ENCODE measurements around the gene CARNS1. TPM values are rescaled to one million over a fixed set of nuclear protein-coding genes. Genes with fewer than 3 reads are reported as not detected.
"Not testable (repeated sequence)": the region's sequence is repeated elsewhere in the genome, so short reads cannot be mapped to it uniquely, and the experiment has no call there.

CARNS1 gene
- total RNA-seq, 1 donor from 2014 or later: 0.23 TPM

DNA sequence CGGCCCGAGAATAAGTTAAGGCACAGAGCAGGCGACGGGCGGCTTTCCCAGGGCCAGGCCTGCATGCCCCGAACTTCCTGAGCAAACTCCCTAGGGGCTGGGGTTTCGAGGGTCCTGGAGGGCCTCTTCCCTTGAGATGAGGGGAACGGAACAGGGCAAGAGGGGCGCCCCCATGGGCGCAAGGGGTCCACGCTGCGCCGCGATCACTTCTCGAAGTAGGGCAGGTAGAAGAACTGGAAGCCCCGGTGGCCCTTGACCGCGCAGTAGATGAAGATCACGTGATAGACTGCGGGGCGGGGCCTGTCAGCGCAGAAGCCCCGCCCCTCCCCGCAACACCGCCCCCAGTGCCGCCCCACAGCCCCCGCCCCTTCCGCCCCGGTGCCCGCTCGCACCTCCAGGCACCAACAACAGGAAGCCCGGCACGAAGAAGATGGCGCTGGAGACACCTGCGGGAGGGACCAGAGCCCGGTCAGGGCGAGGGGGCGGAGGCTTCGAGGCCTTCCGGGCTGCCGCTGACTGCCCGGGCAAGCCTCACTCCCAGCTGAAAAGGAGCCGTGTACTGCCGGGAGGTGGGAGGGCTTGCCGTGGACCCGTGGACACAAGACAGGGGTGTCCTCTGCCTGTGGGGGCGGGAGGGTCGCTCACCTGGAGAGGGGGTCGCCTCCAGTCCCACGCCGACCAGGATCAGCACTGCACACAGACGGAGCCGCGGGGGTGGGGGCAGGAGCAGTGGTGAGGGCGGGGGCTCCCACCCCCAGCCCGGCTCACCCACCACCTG lies 49.1 kb downstream of the CARNS1 start:
- no peaks in the 10 kb centered on the region for H3K27me3 Mint-ChIP-seq (ENCODE audit: low read depth, unreplicated experiment)
- H3K4me1 ChIP-seq (ENCODE audit: insufficient read depth, low read length): peaks cover 16% of the 10 kb centered on the region
- DNase-seq (ENCODE audit: low read depth): peak; percentile 38
- peak overlapping the region; percentile 84 for H3K9ac ChIP-seq (ENCODE audit: low read length)
- peak overlapping the region; percentile 18 for H3K27ac Mint-ChIP-seq (ENCODE audit: unreplicated experiment)
- no peaks in the 10 kb centered on the region for H3K9me3 ChIP-seq (ENCODE audit: insufficient read depth, low read depth, low read length)
- H3K4me3 Mint-ChIP-seq (ENCODE audit: unreplicated experiment): peak overlapping the region; percentile 77
- peak overlapping the region; percentile 70 for H3K4me3 ChIP-seq (ENCODE audit: insufficient read depth, low read depth, low read length)
- H3K36me3 Mint-ChIP-seq (ENCODE audit: low read depth, unreplicated experiment): peaks cover 5% of the 10 kb centered on the region
- no peaks in the 10 kb centered on the region for H3K9me3 Mint-ChIP-seq (ENCODE audit: unreplicated experiment)
- H3K27me3 ChIP-seq (ENCODE audit: insufficient read depth, low read length): peaks cover 2% of the 10 kb centered on the region
- no peak for TF ChIP-seq EZH2 (IDR thresholded peaks at IDR 0.05; ENCODE audit: insufficient read depth, low read length)
- TF ChIP-seq, protein P1, sequence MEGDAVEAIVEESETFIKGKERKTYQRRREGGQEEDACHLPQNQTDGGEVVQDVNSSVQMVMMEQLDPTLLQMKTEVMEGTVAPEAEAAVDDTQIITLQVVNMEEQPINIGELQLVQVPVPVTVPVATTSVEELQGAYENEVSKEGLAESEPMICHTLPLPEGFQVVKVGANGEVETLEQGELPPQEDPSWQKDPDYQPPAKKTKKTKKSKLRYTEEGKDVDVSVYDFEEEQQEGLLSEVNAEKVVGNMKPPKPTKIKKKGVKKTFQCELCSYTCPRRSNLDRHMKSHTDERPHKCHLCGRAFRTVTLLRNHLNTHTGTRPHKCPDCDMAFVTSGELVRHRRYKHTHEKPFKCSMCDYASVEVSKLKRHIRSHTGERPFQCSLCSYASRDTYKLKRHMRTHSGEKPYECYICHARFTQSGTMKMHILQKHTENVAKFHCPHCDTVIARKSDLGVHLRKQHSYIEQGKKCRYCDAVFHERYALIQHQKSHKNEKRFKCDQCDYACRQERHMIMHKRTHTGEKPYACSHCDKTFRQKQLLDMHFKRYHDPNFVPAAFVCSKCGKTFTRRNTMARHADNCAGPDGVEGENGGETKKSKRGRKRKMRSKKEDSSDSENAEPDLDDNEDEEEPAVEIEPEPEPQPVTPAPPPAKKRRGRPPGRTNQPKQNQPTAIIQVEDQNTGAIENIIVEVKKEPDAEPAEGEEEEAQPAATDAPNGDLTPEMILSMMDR (IDR thresholded peaks at IDR 0.05; ENCODE audit: insufficient read depth, low read depth, low read length): no peak
- peak overlapping the region; percentile 94 for H3K4me2 ChIP-seq (ENCODE audit: low read length)
- H3K36me3 ChIP-seq (ENCODE audit: insufficient read depth, low read length): no peaks in the 10 kb centered on the region
- no peaks in the 10 kb centered on the region for H4K20me1 ChIP-seq (ENCODE audit: insufficient read depth, low read length)
- peak overlapping the region; percentile 40 for H3K27ac ChIP-seq (ENCODE audit: low read depth, low read length)
- H3K79me2 ChIP-seq (ENCODE audit: insufficient read depth, low read length): peaks cover 9% of the 10 kb centered on the region
- peaks cover 4% of the 10 kb centered on the region for H3K4me1 Mint-ChIP-seq (ENCODE audit: low read depth, unreplicated experiment)
- H2AFZ ChIP-seq (ENCODE audit: low read depth, low read length): peak overlapping the region; percentile 72
- FAIRE-seq: no peak

DNA sequence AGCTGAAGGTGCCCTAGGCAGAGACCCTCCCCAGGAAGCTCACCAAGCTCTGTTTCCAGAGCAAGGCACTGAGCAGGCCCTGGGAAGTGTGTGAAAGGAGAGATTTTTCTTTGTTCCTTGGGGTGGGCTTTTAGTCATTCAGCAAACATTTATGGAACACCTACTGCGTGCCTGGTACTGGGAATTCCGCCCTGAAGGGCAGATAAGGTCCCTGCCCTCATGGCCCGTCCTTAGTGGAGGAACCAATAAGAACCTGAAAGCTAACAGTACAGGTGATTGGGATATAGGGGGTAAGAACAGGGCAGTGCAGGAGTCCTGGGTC lies 49.7 kb downstream of the CARNS1 start:
- Histone ChIP-seq H4K20me1 (ENCODE audit: insufficient read depth, low read length) (no peaks in the 10 kb centered on the region), H2AFZ (ENCODE audit: low read depth, low read length) (no peak overlapping the region), H3K27me3 (ENCODE audit: insufficient read depth, low read length) (peaks cover 2% of the 10 kb centered on the region), H3K4me3 (ENCODE audit: insufficient read depth, low read depth, low read length) (peak overlapping the region; percentile 70), H3K9ac (ENCODE audit: low read length) (peak overlapping the region; percentile 84), H3K27ac (ENCODE audit: low read depth, low read length) (peak overlapping the region; percentile 40), H3K79me2 (ENCODE audit: insufficient read depth, low read length) (peaks cover 9% of the 10 kb centered on the region), H3K4me1 (ENCODE audit: insufficient read depth, low read length) (peaks cover 16% of the 10 kb centered on the region), H3K9me3 (ENCODE audit: insufficient read depth, low read depth, low read length) (no peaks in the 10 kb centered on the region), H3K36me3 (ENCODE audit: insufficient read depth, low read length) (no peaks in the 10 kb centered on the region), H3K4me2 (ENCODE audit: low read length) (peak overlapping the region; percentile 94)
- H3K27me3 Mint-ChIP-seq (ENCODE audit: low read depth, unreplicated experiment): no peaks in the 10 kb centered on the region
- DNase-seq (ENCODE audit: low read depth) (no peak), FAIRE-seq (no peak)
- peaks cover 4% of the 10 kb centered on the region for H3K4me1 Mint-ChIP-seq (ENCODE audit: low read depth, unreplicated experiment)
- peak overlapping the region; percentile 77 for H3K4me3 Mint-ChIP-seq (ENCODE audit: unreplicated experiment)
- no peaks in the 10 kb centered on the region for H3K9me3 Mint-ChIP-seq (ENCODE audit: unreplicated experiment)
- no peak for TF ChIP-seq EZH2 (IDR thresholded peaks at IDR 0.05; ENCODE audit: insufficient read depth, low read length)
- TF ChIP-seq, protein P1 (IDR thresholded peaks at IDR 0.05; ENCODE audit: insufficient read depth, low read depth, low read length): no peak
- peaks cover 5% of the 10 kb centered on the region for H3K36me3 Mint-ChIP-seq (ENCODE audit: low read depth, unreplicated experiment)
- H3K27ac Mint-ChIP-seq (ENCODE audit: unreplicated experiment): peak overlapping the region; percentile 47

DNA sequence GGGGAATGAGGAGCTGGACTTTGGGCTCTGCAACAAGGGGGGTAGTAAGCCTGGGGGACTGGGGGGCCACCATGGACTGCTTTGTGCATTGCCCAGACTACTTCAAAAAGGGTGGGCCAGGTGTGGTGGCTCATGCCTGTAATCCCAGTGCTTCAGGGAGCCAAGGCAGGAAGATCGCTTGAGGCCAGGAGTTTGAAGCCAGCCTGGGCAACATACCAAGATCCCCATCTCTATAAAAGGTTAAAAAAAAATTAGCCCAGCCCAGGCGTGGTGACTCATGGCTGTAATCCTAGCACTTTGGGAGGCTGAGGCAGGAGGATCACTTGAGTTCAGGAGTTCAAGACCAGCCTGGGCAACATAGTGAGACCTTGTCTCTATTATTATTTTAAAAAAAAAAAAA lies 50.1 kb downstream of the CARNS1 start:
- not testable (repeated sequence) for H2AFZ ChIP-seq (ENCODE audit: low read depth, low read length); H3K79me2 ChIP-seq (ENCODE audit: insufficient read depth, low read length); H3K27me3 Mint-ChIP-seq (ENCODE audit: low read depth, unreplicated experiment); H3K9me3 Mint-ChIP-seq (ENCODE audit: unreplicated experiment); H3K27ac ChIP-seq (ENCODE audit: low read depth, low read length); H4K20me1 ChIP-seq (ENCODE audit: insufficient read depth, low read length); H3K27me3 ChIP-seq (ENCODE audit: insufficient read depth, low read length); H3K9ac ChIP-seq (ENCODE audit: low read length); FAIRE-seq; H3K9me3 ChIP-seq (ENCODE audit: insufficient read depth, low read depth, low read length); H3K36me3 Mint-ChIP-seq (ENCODE audit: low read depth, unreplicated experiment); H3K4me3 ChIP-seq (ENCODE audit: insufficient read depth, low read depth, low read length); H3K36me3 ChIP-seq (ENCODE audit: insufficient read depth, low read length); H3K4me1 Mint-ChIP-seq (ENCODE audit: low read depth, unreplicated experiment); DNase-seq (ENCODE audit: low read depth)
- H3K4me2 ChIP-seq (ENCODE audit: low read length): peak overlapping the region; percentile 94
- H3K4me3 Mint-ChIP-seq (ENCODE audit: unreplicated experiment): peak overlapping the region; percentile 77
- peaks cover 16% of the 10 kb centered on the region for H3K4me1 ChIP-seq (ENCODE audit: insufficient read depth, low read length)
- H3K27ac Mint-ChIP-seq (ENCODE audit: unreplicated experiment): peak overlapping the region; percentile 47

All from astrocyte (in vitro differentiated cells and primary cell).